HG02759 (cell line): ENCODE measurements around the gene RCE1.

ENCODE experiments used
- ATAC-seq: cut with Tn5 transposase; IDR thresholded peaks from one replicate; pipeline ENCODE4 v1.9.1; 2021; ENCODE audit warnings: mild to moderate bottlenecking, moderate library complexity; ENCODE audit not compliant: unreplicated experiment

The RCE1 gene

GRCh38 chr11:66884443-66884842, 41.2 kb downstream of the RCE1 start:
- no peak for ATAC-seq

GRCh38 chr11:66885469-66885868, 42.2 kb downstream of the RCE1 start:
- ATAC-seq: no peak

GRCh38 chr11:66885950-66886440, 42.8 kb downstream of the RCE1 start:
- no peak for ATAC-seq

- ATAC-seq: no peak
These were observed 43.5 kb downstream of the RCE1 start for GRCh38 chr11:66886671-66887221.

- ATAC-seq: no peak
These were observed 44.3 kb downstream of the RCE1 start for GRCh38 chr11:66887526-66887925.

GRCh38 chr11:66888282-66888681, 45.0 kb downstream of the RCE1 start:
- no peak for ATAC-seq

- no peak for ATAC-seq
These were observed 46.7 kb downstream of the RCE1 start for GRCh38 chr11:66889960-66890359.

- peak; percentile 87 for ATAC-seq
These were observed 48.8 kb downstream of the RCE1 start for GRCh38 chr11:66891851-66892660.

- ATAC-seq: no peak
These were observed 49.7 kb downstream of the RCE1 start for GRCh38 chr11:66892911-66893310.

GRCh38 chr11:66894141-66894540, 50.9 kb downstream of the RCE1 start:
- ATAC-seq: no peak
